ENCODE data around the gene NUP62. TPM values are rescaled to one million over a fixed set of nuclear protein-coding genes. Genes with fewer than 3 reads are reported as not detected.

The NUP62 gene
- total RNA-seq, 1 experiment from 2014 or later = 54.6 TPM

DNA sequence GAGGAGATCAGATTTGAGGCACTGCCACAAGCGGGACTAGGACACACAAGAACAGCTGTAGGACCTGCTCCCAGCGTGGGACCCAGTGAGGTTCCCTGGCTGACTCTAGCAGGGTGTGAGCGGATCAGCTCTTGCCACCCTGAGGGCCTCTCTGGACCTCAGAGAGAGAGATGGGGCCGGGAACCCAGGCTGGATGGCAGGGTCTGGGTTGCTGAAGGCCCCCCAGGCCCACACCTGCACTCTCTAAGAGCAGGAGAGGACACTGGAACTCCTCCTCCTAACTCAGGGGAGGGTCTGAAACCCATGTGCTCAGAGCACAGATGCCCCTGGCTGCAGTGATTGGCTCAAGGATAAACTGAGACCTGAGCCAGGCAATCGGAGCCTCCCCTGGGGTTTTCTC, 19.1 kb downstream of the NUP62 start:
- H3K4me1 ChIP-seq (ENCODE audit: control insufficient read depth, insufficient read depth, low read length) = no peaks in the 10 kb centered on the region
- DNase-seq (ENCODE audit: low read depth, low spot score) (no peak), ATAC-seq (no peak)
- no peak overlapping the region for H3K4me3 ChIP-seq (ENCODE audit: low read depth in 2 of 2, low read length in 2 of 2)
- BruUV-seq (replicated peaks) = no TSS peak
- no peak overlapping the region for H3K27ac ChIP-seq (ENCODE audit: low read length)
- H3K36me3 ChIP-seq (ENCODE audit: control insufficient read depth, insufficient read depth, low read length) = no peaks in the 10 kb centered on the region; the same call in 1 of the 2 replicates
- CTCF ChIA-PET = interaction anchor here (0.5 kb wide), 1 partner anchor 95 kb away, joined by 3 read pairs; no protein-coding TSS in a partner anchor
- H3K27me3 ChIP-seq (ENCODE audit: control insufficient read depth, insufficient read depth, low read length) = no peaks in the 10 kb centered on the region
- intact Hi-C loops (cut with micrococcal nuclease; ENCODE audit: unreplicated experiment) = no loop called here
- TF ChIP-seq SIN3A (IDR thresholded peaks at IDR 0.05; ENCODE audit: borderline replicate concordance, insufficient read depth, low read depth, low read length) = no peak
- TF ChIP-seq, protein P1, sequence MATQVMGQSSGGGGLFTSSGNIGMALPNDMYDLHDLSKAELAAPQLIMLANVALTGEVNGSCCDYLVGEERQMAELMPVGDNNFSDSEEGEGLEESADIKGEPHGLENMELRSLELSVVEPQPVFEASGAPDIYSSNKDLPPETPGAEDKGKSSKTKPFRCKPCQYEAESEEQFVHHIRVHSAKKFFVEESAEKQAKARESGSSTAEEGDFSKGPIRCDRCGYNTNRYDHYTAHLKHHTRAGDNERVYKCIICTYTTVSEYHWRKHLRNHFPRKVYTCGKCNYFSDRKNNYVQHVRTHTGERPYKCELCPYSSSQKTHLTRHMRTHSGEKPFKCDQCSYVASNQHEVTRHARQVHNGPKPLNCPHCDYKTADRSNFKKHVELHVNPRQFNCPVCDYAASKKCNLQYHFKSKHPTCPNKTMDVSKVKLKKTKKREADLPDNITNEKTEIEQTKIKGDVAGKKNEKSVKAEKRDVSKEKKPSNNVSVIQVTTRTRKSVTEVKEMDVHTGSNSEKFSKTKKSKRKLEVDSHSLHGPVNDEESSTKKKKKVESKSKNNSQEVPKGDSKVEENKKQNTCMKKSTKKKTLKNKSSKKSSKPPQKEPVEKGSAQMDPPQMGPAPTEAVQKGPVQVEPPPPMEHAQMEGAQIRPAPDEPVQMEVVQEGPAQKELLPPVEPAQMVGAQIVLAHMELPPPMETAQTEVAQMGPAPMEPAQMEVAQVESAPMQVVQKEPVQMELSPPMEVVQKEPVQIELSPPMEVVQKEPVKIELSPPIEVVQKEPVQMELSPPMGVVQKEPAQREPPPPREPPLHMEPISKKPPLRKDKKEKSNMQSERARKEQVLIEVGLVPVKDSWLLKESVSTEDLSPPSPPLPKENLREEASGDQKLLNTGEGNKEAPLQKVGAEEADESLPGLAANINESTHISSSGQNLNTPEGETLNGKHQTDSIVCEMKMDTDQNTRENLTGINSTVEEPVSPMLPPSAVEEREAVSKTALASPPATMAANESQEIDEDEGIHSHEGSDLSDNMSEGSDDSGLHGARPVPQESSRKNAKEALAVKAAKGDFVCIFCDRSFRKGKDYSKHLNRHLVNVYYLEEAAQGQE (IDR thresholded peaks at IDR 0.05; ENCODE audit: insufficient read depth in 1 of 2, low read depth in 2 of 2, low read length in 1 of 2) = no peak
- TF ChIP-seq TCF7L2 (IDR thresholded peaks at IDR 0.05; ENCODE audit: low read depth, low read length) = no peak
- TF ChIP-seq, protein P2, sequence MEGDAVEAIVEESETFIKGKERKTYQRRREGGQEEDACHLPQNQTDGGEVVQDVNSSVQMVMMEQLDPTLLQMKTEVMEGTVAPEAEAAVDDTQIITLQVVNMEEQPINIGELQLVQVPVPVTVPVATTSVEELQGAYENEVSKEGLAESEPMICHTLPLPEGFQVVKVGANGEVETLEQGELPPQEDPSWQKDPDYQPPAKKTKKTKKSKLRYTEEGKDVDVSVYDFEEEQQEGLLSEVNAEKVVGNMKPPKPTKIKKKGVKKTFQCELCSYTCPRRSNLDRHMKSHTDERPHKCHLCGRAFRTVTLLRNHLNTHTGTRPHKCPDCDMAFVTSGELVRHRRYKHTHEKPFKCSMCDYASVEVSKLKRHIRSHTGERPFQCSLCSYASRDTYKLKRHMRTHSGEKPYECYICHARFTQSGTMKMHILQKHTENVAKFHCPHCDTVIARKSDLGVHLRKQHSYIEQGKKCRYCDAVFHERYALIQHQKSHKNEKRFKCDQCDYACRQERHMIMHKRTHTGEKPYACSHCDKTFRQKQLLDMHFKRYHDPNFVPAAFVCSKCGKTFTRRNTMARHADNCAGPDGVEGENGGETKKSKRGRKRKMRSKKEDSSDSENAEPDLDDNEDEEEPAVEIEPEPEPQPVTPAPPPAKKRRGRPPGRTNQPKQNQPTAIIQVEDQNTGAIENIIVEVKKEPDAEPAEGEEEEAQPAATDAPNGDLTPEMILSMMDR (IDR thresholded peaks at IDR 0.05) = no peak
- TF ChIP-seq POLR2AphosphoS5 (IDR thresholded peaks at IDR 0.05; ENCODE audit: low read depth, low read length) = no peak
- in situ Hi-C loops (cut with HindIII; ENCODE audit: low pct_unique_long_range_greater_than_20kb, low sequenced_read_pairs) = no loop called here
- POLR2A ChIA-PET = no interaction called here
- H3K9me3 ChIP-seq (ENCODE audit: control insufficient read depth, insufficient read depth, low read depth, low read length) = no peaks in the 10 kb centered on the region

DNA sequence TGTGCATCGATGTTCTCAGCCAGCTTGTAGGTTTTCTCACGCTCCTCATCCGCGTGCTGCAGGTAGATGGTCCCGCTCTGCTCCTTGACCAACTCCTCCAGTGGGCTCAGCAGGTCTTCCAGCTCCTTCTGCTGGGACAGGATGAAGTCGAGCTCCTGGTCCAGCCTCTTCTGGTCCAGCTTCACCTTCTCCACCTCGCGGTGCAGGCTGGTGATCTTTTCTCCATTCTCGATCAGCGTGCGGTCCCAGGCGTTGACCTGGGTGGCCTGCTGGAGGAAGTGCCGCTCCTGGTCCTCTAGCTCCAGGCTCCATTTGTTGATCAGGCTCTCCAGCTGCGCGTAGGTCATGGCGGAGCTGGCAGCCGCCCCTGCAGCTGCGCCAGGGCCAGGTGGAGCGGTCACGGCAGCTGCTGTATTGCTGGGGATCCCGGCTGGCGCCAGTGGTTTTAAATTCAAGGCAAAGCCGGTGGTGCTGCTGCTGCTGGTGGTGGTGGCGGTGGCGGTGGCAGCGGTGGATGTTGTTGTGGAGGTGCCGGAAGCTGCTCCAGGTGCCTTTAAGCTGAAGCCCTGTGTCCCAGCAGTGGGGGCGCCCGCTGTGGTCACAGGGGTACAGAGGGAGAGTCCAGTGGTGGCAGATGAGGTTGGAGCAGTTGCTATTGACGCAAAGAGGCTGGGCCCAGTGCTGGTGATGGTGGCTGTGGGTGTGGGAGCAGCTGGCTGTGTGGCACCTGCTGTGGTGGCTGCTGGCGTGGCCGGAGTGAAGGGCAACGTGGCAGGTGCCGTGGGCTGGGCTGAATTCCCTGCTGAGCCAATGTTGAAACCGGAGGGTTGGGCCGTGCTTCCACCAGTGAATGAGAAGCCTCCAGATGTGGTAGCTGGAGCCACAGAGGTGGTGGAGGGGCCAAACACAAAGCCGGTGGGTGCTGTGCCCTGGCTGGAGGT, 20.6 kb downstream of the NUP62 start:
- CTCF ChIA-PET = no interaction called here
- ATAC-seq (no peak), DNase-seq (ENCODE audit: low read depth, low spot score) (no peak)
- Histone ChIP-seq H3K9me3 (ENCODE audit: control insufficient read depth, insufficient read depth, low read depth, low read length) (no peaks in the 10 kb centered on the region), H3K27ac (ENCODE audit: low read length) (no peak overlapping the region), H3K36me3 (ENCODE audit: control insufficient read depth, insufficient read depth, low read length) (no peaks in the 10 kb centered on the region; the same call in 1 of the 2 replicates), H3K4me1 (ENCODE audit: control insufficient read depth, insufficient read depth, low read length) (no peaks in the 10 kb centered on the region), H3K27me3 (ENCODE audit: control insufficient read depth, insufficient read depth, low read length) (no peaks in the 10 kb centered on the region), H3K4me3 (ENCODE audit: low read depth in 2 of 2, low read length in 2 of 2) (no peak overlapping the region)
- POLR2A ChIA-PET = no interaction called here
- TF ChIP-seq, protein P2 (IDR thresholded peaks at IDR 0.05) = no peak
- TF ChIP-seq, protein P1 (IDR thresholded peaks at IDR 0.05; ENCODE audit: insufficient read depth in 1 of 2, low read depth in 2 of 2, low read length in 1 of 2) = no peak
- TF ChIP-seq TCF7L2 (IDR thresholded peaks at IDR 0.05; ENCODE audit: low read depth, low read length) (no peak), POLR2AphosphoS5 (IDR thresholded peaks at IDR 0.05; ENCODE audit: low read depth, low read length) (no peak), SIN3A (IDR thresholded peaks at IDR 0.05; ENCODE audit: borderline replicate concordance, insufficient read depth, low read depth, low read length) (no peak)
- no TSS peak for BruUV-seq (replicated peaks)
- intact Hi-C loops (cut with micrococcal nuclease; ENCODE audit: unreplicated experiment) = no loop called here
- in situ Hi-C loops (cut with HindIII; ENCODE audit: low pct_unique_long_range_greater_than_20kb, low sequenced_read_pairs) = no loop called here

Data from Panc1 (cell line).